A673 (cell line): ENCODE results near the gene C2orf68.

Source experiments
- CTCF ChIP-seq: fragments of 300-800, 200-600 bp; sonication (generic); conservative IDR thresholded peaks from 2 replicates; pipeline ENCODE4 v1.5.1; 2017; ENCODE audit warnings: low read depth, mild to moderate bottlenecking, antibody characterized with exemption, low read length, moderate library complexity, mixed read lengths
- EZH2 ChIP-seq: fragments of 200-600 bp; sonication (generic); IDR thresholded peaks from 2 replicates; pipeline ENCODE4 v1.6.1; 2017; ENCODE audit warnings: borderline replicate concordance, low read depth, mild to moderate bottlenecking, mixed read lengths, antibody characterized with exemption, low read length; ENCODE audit not compliant: poor library complexity, severe bottlenecking

- TF ChIP-seq EZH2, result no peak
- no peak for TF ChIP-seq CTCF
Observed at GRCh38 chr2:85580206-85580605, 31.7 kb downstream of the C2orf68 start.
